ENCODE results near the gene FDXACB1.
A peak's percentile ranks its signal among the peaks of the same experiment; 100 is the strongest.
"Not testable (repeated sequence)": the region's sequence is repeated elsewhere in the genome, so short reads cannot be mapped to it uniquely, and the experiment has no call there.

Gene FDXACB1

GRCh38 chr11:111909378-111909777 is 30.4 kb upstream of the FDXACB1 start:
- no peak for FAIRE-seq

- FAIRE-seq = no peak
These were observed 29.8 kb upstream of the FDXACB1 start for GRCh38 chr11:111908639-111909305.

GRCh38 chr11:111906680-111907079 is 27.7 kb upstream of the FDXACB1 start:
- FAIRE-seq = no peak

- no peak for FAIRE-seq
These were observed 26.4 kb upstream of the FDXACB1 start for GRCh38 chr11:111905411-111905810.

GRCh38 chr11:111886844-111887243 is 7.9 kb upstream of the FDXACB1 start:
- no peak for FAIRE-seq

GRCh38 chr11:111886032-111886431 is 7.1 kb upstream of the FDXACB1 start:
- FAIRE-seq = peak; percentile 57

GRCh38 chr11:111885053-111885452 is 6.1 kb upstream of the FDXACB1 start:
- FAIRE-seq = not testable (repeated sequence)

GRCh38 chr11:111882202-111882601 is 3.2 kb upstream of the FDXACB1 start:
- no peak for FAIRE-seq

GRCh38 chr11:111879637-111879960 is 634 bp upstream of the FDXACB1 start:
- no peak for FAIRE-seq

- FAIRE-seq = no peak
These were observed 548 bp downstream of the FDXACB1 start for GRCh38 chr11:111878385-111878848.

GRCh38 chr11:111871693-111872161 is 7.2 kb downstream of the FDXACB1 start:
- no peak for FAIRE-seq

GRCh38 chr11:111870886-111871692 is 7.9 kb downstream of the FDXACB1 start, which contains the start of gene ALG9:
TSS of gene ALG9 (minus strand) at chr11:111871581. CDS start at chr11:111871482, 99 bp downstream.
- FAIRE-seq = peak; percentile 55

GRCh38 chr11:111870522-111870885 is 8.5 kb downstream of the FDXACB1 start:
- FAIRE-seq = no peak

GRCh38 chr11:111870113-111870512 is 8.9 kb downstream of the FDXACB1 start:
- no peak for FAIRE-seq

- no peak for FAIRE-seq
These were observed 18.7 kb downstream of the FDXACB1 start for GRCh38 chr11:111860257-111860656.

- no peak for FAIRE-seq
These were observed 23.5 kb downstream of the FDXACB1 start for GRCh38 chr11:111855506-111855905.

- FAIRE-seq = no peak
These were observed 26.9 kb downstream of the FDXACB1 start for GRCh38 chr11:111852103-111852502.

- peak; percentile 97 for FAIRE-seq
These were observed 27.3 kb downstream of the FDXACB1 start for GRCh38 chr11:111851636-111852035.

GRCh38 chr11:111851067-111851466 is 27.9 kb downstream of the FDXACB1 start:
- no peak for FAIRE-seq

- no peak for FAIRE-seq
These were observed 29.3 kb downstream of the FDXACB1 start for GRCh38 chr11:111849631-111850030.

GRCh38 chr11:111846636-111847035 is 32.3 kb downstream of the FDXACB1 start:
- no peak for FAIRE-seq

GRCh38 chr11:111846063-111846462 is 32.9 kb downstream of the FDXACB1 start:
- FAIRE-seq = no peak

- FAIRE-seq = peak; percentile 97
These were observed 33.5 kb downstream of the FDXACB1 start for GRCh38 chr11:111845276-111846028.
